Lower lobe of right lung (tissue), 2 donors: ENCODE measurements around the gene EFEMP2. TPM values are rescaled to one million over a fixed set of nuclear protein-coding genes. Genes with fewer than 3 reads are reported as not detected.

Source experiments
- ATAC-seq, 2 donors: fragments of 200-7000 bp; cut with Tn5 transposase; one replicate each; pipeline ENCODE4 v1.9.1; 2020 to 2022; ENCODE audit warnings: mild to moderate bottlenecking in 2 of 2, moderate library complexity in 2 of 2
- DNase-seq: peaks from one replicate; pipeline ENCODE4 v3.0.0-alpha.2; 2020
- H3K27ac ChIP-seq: fragments of 200-600 bp; one replicate; pipeline ENCODE4 v1.8.0; 2022
- H3K27me3 ChIP-seq: fragments of 200-600 bp; one replicate; pipeline ENCODE4 v1.8.0; 2022; ENCODE audit warnings: low read depth
- H3K36me3 ChIP-seq: fragments of 200-600 bp; one replicate; pipeline ENCODE4 v1.8.0; 2022; ENCODE audit warnings: mild to moderate bottlenecking
- H3K4me1 ChIP-seq: fragments of 200-600 bp; one replicate; pipeline ENCODE4 v1.8.0; 2022
- H3K4me3 ChIP-seq: fragments of 200-600 bp; one replicate; pipeline ENCODE4 v1.8.0; 2022; ENCODE audit warnings: mild to moderate bottlenecking
- H3K9me3 ChIP-seq: fragments of 200-600 bp; one replicate; pipeline ENCODE4 v1.8.0; 2022
- intact Hi-C: fragments of 100-400 bp; cut with DNase I; formaldehyde crosslinking; loops from one replicate; pipeline ENCODE4 v1.11.0; 2022
- total RNA-seq: library from RNA; stranded (reverse); fragmentation: NEBNext Ultra II Directional; extraction: Animal tissue kit (Norgen Biotek cat#: 25700); gene quantifications from one replicate; pipeline ENCODE4 v1.2.1, GENCODE V29; 2021
- TF ChIP-seq, protein P1 (sequence below): fragments of 200-600 bp; IDR thresholded peaks from one replicate; pipeline ENCODE4 v1.8.0; 2022; ENCODE audit warnings: antibody characterized with exemption, mild to moderate bottlenecking
- donor health status: DM: no; HTN: yes; CAD: no; lungs with severe emphysema.

Gene EFEMP2
- total RNA-seq, 1 donor from 2014 or later: 53.9 TPM

DNA sequence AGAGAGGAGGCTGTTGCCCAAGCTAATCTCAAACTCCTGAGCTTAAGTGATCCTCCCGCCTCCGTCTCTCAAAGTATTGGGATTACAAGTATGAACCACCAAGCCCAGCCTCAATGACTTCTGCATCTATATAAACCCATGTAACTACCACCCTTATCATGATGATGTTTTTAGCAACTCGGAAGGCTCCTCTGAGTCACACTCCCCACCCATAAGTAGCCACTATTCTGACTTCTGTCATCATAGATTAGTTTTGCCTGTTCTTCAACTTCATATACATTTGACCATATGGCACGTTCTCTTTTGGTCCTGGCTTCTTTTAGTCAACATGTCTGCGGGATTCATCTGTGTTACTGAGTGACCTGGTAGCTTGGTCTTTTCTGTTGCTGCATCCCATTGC is 34.0 kb upstream of the EFEMP2 start:
- Histone ChIP-seq H3K27me3 (peaks cover 4% of the 10 kb centered on the region), H3K4me3 (no peak overlapping the region), H3K4me1 (peaks cover 6% of the 10 kb centered on the region), H3K27ac (no peak overlapping the region), H3K36me3 (no peaks in the 10 kb centered on the region), H3K9me3 (no peaks in the 10 kb centered on the region)
- intact Hi-C loops: no loop called here
- DNase-seq: no peak
- ATAC-seq: no peak
- TF ChIP-seq, protein P1, sequence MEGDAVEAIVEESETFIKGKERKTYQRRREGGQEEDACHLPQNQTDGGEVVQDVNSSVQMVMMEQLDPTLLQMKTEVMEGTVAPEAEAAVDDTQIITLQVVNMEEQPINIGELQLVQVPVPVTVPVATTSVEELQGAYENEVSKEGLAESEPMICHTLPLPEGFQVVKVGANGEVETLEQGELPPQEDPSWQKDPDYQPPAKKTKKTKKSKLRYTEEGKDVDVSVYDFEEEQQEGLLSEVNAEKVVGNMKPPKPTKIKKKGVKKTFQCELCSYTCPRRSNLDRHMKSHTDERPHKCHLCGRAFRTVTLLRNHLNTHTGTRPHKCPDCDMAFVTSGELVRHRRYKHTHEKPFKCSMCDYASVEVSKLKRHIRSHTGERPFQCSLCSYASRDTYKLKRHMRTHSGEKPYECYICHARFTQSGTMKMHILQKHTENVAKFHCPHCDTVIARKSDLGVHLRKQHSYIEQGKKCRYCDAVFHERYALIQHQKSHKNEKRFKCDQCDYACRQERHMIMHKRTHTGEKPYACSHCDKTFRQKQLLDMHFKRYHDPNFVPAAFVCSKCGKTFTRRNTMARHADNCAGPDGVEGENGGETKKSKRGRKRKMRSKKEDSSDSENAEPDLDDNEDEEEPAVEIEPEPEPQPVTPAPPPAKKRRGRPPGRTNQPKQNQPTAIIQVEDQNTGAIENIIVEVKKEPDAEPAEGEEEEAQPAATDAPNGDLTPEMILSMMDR: no peak

DNA sequence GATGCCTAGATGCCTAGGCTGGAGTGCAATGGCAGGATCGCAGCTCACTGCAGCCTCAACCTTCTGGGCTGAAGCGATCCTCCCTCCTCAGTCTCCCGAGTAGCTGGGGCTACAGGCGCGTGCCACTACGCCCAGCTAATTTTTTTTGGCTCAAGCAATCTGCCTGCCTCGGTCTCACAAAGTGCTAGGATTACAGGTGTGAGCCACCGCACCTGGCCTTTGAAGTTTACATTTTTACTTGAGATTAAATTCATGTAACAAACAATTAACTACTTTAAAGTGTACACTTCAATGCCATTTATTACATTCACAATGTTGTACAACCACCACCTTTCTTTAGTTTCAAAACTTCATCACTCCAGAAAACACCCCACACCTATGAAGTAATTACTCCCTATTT is 31.1 kb upstream of the EFEMP2 start:
- Histone ChIP-seq H3K9me3 (no peaks in the 10 kb centered on the region), H3K36me3 (no peaks in the 10 kb centered on the region), H3K27ac (no peak overlapping the region), H3K4me3 (no peak overlapping the region), H3K4me1 (peaks cover 20% of the 10 kb centered on the region), H3K27me3 (peaks cover 4% of the 10 kb centered on the region)
- ATAC-seq (no peak), DNase-seq (no peak)
- intact Hi-C loops: no loop called here
- TF ChIP-seq, protein P1: no peak

DNA sequence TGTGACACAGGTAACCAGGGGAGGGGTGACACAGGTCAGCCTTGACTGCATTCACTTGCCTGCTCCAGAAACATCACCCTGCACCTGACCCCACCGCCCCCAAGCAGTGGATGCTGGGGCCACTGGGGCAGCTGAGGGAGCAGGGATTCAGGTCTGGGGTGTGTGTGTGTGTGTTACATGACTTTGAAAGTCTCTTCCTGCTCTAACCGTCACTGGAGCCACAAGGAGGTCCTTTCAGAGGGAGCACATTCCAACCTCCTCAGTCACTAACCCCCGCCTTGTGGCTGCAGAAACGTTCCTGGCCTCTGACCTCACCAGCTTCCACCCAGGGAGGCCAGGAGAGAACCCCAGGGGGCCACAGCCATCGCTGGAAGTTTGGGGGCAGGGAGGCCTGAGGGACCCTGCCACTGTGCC is 30.5 kb upstream of the EFEMP2 start:
- H3K27ac ChIP-seq: no peak overlapping the region
- no peak for DNase-seq

DNA sequence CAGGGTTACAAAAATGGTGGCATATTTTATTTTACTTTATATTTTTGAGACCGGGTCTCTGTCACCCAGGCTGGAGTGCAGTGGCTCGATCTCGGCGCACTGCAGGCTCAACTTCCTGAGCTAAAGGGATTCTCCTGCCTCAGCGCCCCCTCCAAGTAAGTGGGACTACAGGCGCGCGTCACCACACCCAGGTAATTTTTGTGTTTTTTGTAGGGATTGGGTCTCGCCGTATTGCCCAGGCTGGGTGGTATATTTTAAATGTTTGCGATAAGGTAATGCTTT is 28.2 kb upstream of the EFEMP2 start:
- TF ChIP-seq, protein P1: no peak
- Histone ChIP-seq H3K9me3 (no peaks in the 10 kb centered on the region), H3K36me3 (no peaks in the 10 kb centered on the region), H3K4me3 (peak overlapping the region; percentile 64), H3K4me1 (peaks cover 25% of the 10 kb centered on the region), H3K27me3 (no peaks in the 10 kb centered on the region), H3K27ac (peak overlapping the region; percentile 53)
- intact Hi-C loops: no loop called here
- no peak for ATAC-seq
- DNase-seq: no peak

More for the DNA sequence above, 30.5 kb upstream of the EFEMP2 start:
- peaks cover 4% of the 10 kb centered on the region for H3K27me3 ChIP-seq
- no peaks in the 10 kb centered on the region for H3K36me3 ChIP-seq
- H3K9me3 ChIP-seq: no peaks in the 10 kb centered on the region
- ATAC-seq: no peak
- TF ChIP-seq, protein P1: no peak
- H3K4me3 ChIP-seq: no peak overlapping the region
- H3K4me1 ChIP-seq: peaks cover 25% of the 10 kb centered on the region
- intact Hi-C loops: no loop called here

DNA sequence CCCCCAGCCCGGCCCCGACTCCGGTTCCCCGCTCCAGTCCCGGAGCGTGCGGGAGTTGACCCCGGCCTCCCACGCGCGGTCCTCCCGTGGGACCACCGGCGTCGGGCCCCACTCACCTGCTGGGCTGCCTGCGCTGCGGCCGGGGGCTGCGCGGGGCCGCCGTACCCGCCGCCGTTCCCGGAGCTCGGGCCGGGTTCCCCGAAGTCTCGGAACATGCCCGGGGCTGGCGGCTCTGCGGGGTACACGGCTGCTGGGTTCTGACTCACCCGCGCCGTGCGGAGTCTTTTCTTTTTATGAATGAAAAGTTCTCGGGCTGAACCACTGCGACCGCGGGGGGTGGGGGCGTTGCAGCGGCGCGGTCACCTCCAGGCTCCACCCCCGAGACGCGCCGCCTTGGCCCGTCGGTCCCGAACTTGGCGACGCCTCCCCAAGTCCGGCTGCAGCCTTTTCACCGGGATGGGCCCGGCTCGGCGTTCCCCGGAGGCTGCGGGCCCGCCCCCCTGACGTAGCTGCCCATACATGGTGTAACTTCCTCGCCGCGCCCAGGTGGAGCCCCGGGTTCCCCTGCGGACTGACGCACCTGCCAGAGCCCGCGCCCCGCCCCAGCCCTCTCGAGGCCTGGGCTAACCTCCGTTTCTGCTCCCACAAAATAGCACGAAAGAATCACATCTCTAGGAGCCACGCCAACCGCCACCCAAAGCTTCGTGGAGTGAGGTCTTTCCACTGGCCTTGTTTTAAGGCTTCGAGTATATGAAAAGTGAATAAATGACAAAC is 27.7 kb upstream of the EFEMP2 start, which contains the start of gene FOSL1:
Gene FOSL1, minus strand, starts transcription at position 264 of the 774 bp plus-strand sequence. Its CDS starts 49 bp downstream, at position 215.
- Histone ChIP-seq H3K4me1 (peaks cover 25% of the 10 kb centered on the region), H3K27me3 (no peaks in the 10 kb centered on the region), H3K4me3 (peak within 1 kb of the TSS; percentile 64), H3K9me3 (no peaks in the 10 kb centered on the region), H3K27ac (peak within 1 kb of the TSS; percentile 53), H3K36me3 (no peaks in the 10 kb centered on the region)
- peak; percentile 96 for DNase-seq
- TF ChIP-seq, protein P1: no peak
- peak; percentile 95 for ATAC-seq
- intact Hi-C loops: no loop called here
